ENCODE measurements around the gene IQCE. TPM values are rescaled to one million over a fixed set of nuclear protein-coding genes. Genes with fewer than 3 reads are reported as not detected.

IQCE gene
- total RNA-seq, 1 donor from 2014 or later: 32.0 TPM

GRCh38 chr7:2592375-2592865, 33.6 kb downstream of the IQCE start:
- Histone ChIP-seq H3K36me3 (peaks cover 88% of the 10 kb centered on the region), H3K27me3 (ENCODE audit: low read depth) (no peaks in the 10 kb centered on the region), H3K27ac (no peak overlapping the region), H3K4me1 (no peaks in the 10 kb centered on the region), H3K4me3 (no peak overlapping the region), H3K9me3 (no peaks in the 10 kb centered on the region)
- intact Hi-C loops (cut with DNase I): no loop called here
- DNase-seq: no peak
- TF ChIP-seq CTCF (IDR thresholded peaks at IDR 0.05): no peak
- peak in 1 of 2 donors; percentile 5 for ATAC-seq

GRCh38 chr7:2593036-2593727, 34.4 kb downstream of the IQCE start:
- H3K9me3 ChIP-seq: no peaks in the 10 kb centered on the region
- H3K36me3 ChIP-seq: peaks cover 89% of the 10 kb centered on the region
- ATAC-seq (peak in 1 of 2 donors; percentile 18), DNase-seq (no peak)
- no peaks in the 10 kb centered on the region for H3K27me3 ChIP-seq (ENCODE audit: low read depth)
- H3K4me3 ChIP-seq: no peak overlapping the region
- intact Hi-C loops (cut with DNase I): no loop called here
- TF ChIP-seq CTCF (IDR thresholded peaks at IDR 0.05): no peak
- H3K27ac ChIP-seq: no peak overlapping the region
- H3K4me1 ChIP-seq: no peaks in the 10 kb centered on the region

- ATAC-seq: no peak
- Histone ChIP-seq H3K4me3 (no peak overlapping the region), H3K36me3 (peaks cover 96% of the 10 kb centered on the region), H3K27ac (no peak overlapping the region), H3K4me1 (no peaks in the 10 kb centered on the region), H3K9me3 (no peaks in the 10 kb centered on the region), H3K27me3 (ENCODE audit: low read depth) (no peaks in the 10 kb centered on the region)
- no peak for DNase-seq
- TF ChIP-seq CTCF (IDR thresholded peaks at IDR 0.05): no peak
- intact Hi-C loops (cut with DNase I): no loop called here
Observed at GRCh38 chr7:2594599-2594998, 35.8 kb downstream of the IQCE start.

GRCh38 chr7:2595258-2595860, 36.6 kb downstream of the IQCE start:
- intact Hi-C loops (cut with DNase I): no loop called here
- TF ChIP-seq CTCF (IDR thresholded peaks at IDR 0.05): no peak
- Histone ChIP-seq H3K9me3 (no peaks in the 10 kb centered on the region), H3K36me3 (peaks cover 96% of the 10 kb centered on the region), H3K4me3 (no peak overlapping the region), H3K27ac (no peak overlapping the region), H3K4me1 (no peaks in the 10 kb centered on the region), H3K27me3 (ENCODE audit: low read depth) (no peaks in the 10 kb centered on the region)
- DNase-seq (no peak), ATAC-seq (no peak)

GRCh38 chr7:2596464-2597272, 37.9 kb downstream of the IQCE start:
- Histone ChIP-seq H3K4me3 (no peak overlapping the region), H3K36me3 (peaks cover 96% of the 10 kb centered on the region), H3K9me3 (no peaks in the 10 kb centered on the region), H3K27ac (no peak overlapping the region), H3K27me3 (ENCODE audit: low read depth) (no peaks in the 10 kb centered on the region), H3K4me1 (no peaks in the 10 kb centered on the region)
- TF ChIP-seq CTCF (IDR thresholded peaks at IDR 0.05): no peak
- ATAC-seq: no peak
- DNase-seq: no peak
- intact Hi-C loops (cut with DNase I): no loop called here
